Measurements from ENCODE around the gene MOCS2.

MOCS2 gene

DNA sequence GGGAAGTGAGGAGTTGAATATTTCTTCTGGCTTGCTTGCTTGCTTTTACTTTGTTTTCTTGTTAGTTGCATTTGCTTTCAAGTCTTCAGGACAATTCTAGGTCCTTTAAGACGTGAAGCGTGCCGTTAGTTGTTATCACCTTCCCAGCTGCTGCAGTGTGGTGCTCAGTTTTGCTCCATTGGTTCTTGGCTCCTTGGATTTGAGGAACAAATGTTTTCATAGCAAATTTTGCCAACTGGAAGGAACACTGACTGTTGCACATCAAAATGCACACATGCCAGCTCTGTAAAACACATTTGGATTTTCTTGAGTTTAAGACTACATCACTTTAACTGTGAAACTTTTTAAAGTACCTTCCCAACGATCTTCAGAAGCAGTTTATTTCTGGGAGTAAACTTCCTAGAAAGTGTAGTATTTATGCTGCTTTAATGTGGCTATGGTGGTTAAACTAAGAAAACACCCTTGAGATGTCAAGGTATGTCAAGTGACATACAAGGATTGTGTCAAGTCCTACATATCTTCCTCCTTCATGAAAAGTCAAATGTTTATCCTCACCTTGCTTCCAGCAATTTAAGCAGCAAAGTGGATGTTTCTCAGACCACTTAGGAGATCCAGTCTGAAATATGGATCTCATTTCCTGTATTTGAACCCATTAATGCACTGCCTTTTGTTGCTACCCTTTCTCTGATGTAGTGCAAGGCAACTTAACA is 24.9 kb downstream of the MOCS2 start:
- no peak overlapping the region for H3K27ac ChIP-seq

DNA sequence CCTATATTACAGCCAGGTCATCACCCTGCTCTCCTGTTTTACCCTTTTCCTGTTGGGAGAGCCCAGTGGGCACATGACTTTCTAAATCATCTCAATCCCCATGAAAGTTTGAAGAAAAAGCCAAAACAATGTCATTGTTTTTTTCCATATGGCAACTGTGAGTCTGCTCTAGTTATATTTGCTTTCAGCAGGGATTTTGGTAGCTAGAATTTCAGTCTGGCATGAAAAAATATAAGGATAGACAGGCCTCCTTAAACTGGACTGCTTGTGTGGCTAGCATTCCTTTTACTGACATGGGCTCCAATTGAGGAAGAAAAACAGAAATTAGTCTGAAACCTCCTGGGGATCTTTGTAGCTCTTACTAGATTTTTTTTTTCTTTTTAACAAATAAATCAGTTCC is 25.6 kb downstream of the MOCS2 start:
- TF ChIP-seq, protein P1, sequence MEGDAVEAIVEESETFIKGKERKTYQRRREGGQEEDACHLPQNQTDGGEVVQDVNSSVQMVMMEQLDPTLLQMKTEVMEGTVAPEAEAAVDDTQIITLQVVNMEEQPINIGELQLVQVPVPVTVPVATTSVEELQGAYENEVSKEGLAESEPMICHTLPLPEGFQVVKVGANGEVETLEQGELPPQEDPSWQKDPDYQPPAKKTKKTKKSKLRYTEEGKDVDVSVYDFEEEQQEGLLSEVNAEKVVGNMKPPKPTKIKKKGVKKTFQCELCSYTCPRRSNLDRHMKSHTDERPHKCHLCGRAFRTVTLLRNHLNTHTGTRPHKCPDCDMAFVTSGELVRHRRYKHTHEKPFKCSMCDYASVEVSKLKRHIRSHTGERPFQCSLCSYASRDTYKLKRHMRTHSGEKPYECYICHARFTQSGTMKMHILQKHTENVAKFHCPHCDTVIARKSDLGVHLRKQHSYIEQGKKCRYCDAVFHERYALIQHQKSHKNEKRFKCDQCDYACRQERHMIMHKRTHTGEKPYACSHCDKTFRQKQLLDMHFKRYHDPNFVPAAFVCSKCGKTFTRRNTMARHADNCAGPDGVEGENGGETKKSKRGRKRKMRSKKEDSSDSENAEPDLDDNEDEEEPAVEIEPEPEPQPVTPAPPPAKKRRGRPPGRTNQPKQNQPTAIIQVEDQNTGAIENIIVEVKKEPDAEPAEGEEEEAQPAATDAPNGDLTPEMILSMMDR (conservative IDR thresholded peaks at IDR 0.05) = no peak
- H3K27ac ChIP-seq = no peak overlapping the region

More for the DNA sequence above, 24.9 kb downstream of the MOCS2 start:
- TF ChIP-seq, protein P1 (conservative IDR thresholded peaks at IDR 0.05) = no peak

- H3K27ac ChIP-seq = no peak overlapping the region
- TF ChIP-seq, protein P1 (conservative IDR thresholded peaks at IDR 0.05) = no peak
Observed at GRCh38 chr5:53080271-53080670, 29.3 kb downstream of the MOCS2 start.

DNA sequence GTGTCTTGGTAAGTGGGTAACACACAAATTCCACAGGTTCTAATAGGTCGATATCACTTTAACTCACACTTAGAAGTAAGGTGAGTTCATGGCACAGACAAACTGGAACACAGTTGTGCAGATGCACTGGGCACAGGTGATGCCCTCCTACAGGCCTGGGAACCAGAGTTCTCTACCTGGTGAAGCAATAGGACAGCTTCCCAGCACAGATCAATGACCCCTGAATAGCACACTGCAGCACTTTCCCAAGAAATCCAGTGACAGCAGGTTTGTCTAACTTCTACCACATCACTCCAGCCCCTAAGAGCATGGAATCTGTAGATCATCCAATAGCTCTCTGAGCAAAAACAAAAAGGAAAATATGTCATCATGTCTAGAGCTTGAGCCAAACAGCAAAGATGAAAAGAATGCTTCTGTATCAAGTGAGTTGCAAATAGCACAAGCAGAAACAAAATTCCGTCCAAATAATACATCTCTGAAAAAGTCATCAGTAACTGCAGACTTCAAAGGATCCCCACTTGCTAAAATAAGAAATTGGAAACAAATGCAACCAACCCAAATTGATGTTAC is 33.5 kb downstream of the MOCS2 start:
- TF ChIP-seq, protein P1 (conservative IDR thresholded peaks at IDR 0.05) = no peak
- H3K27ac ChIP-seq = no peak overlapping the region

DNA sequence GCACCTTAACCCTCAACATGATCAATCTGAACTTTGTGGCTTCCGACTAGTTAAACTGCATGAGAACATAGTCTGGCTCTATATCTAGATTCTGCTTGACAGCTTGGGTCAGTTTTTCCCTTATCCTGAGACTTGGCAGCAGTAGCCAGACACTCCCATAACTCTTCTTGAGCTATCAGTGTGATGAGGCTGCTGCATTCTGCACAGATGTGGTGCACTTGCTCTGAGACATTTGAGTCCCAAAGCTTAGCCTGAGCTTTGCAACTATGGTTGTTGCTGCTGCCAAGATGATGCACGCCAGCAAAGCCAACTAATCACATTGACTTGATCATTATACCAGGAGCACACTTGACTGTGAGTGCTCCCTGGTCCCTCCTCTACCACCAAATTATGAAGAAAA is 36.2 kb downstream of the MOCS2 start:
- no peak overlapping the region for H3K27ac ChIP-seq
- TF ChIP-seq, protein P1 (conservative IDR thresholded peaks at IDR 0.05) = no peak

DNA sequence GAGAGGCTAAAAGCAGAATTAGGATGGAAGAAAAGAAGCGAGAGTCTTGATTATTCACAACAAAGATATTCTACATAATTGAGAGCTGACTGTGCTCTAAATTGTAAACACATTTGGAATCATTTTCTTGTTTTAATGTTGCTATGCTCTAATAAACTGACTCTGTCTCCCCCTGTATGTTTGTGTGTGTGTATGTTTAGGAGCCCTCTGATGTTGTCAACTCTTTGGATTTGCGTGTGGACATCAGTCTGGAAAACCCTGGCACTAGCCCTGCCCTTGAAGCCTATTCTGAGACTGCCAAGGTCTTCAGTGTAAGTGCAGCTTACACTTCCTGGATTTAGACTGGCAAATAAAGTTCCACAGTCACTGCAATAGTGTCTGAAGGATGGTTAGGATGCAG is 37.8 kb downstream of the MOCS2 start:
- TF ChIP-seq, protein P1 (conservative IDR thresholded peaks at IDR 0.05) = no peak
- no peak overlapping the region for H3K27ac ChIP-seq

DNA sequence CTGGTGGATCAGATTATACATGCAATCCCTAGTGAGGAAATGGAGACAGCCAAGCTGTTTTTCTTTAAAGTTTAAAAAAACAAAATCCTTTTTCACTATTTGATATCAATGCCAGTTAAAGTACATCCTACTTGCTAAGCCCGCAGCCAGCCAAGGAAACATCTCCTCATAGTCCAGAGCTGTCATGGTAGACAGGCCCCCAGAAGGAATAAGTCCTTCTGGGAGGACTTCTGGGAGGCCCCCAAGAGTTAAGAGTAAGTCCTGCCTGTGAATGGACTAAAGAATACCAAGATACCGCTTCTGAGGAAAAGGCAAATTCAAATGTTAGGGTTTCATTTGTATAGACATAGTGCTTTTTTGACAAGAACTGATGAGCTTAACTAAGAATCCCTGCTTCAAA is 38.3 kb downstream of the MOCS2 start:
- TF ChIP-seq, protein P1 (conservative IDR thresholded peaks at IDR 0.05) = no peak
- H3K27ac ChIP-seq = no peak overlapping the region

All from VCaP (cell line).